ENCODE data around the gene CBX2. TPM values are rescaled to one million over a fixed set of nuclear protein-coding genes. Genes with fewer than 3 reads are reported as not detected.

CBX2 gene
- total RNA-seq, 1 donor: 0.63 TPM

GRCh38 chr17:79806863-79807720 lies 29.1 kb downstream of the CBX2 start:
- no peak for DNase-seq (ENCODE audit: low read depth)
- TF ChIP-seq CTCF (IDR thresholded peaks at IDR 0.05; ENCODE audit: insufficient read depth, low read length): no peak
- H3K4me3 ChIP-seq (ENCODE audit: low read depth, low read length): no peak overlapping the region

- no peak for TF ChIP-seq CTCF (IDR thresholded peaks at IDR 0.05; ENCODE audit: insufficient read depth, low read length)
- H3K4me3 ChIP-seq (ENCODE audit: low read depth, low read length): no peak overlapping the region
- no peak for DNase-seq (ENCODE audit: low read depth)
Measured at GRCh38 chr17:79808763-79809529, 31.0 kb downstream of the CBX2 start.

GRCh38 chr17:79809530-79810129 lies 31.7 kb downstream of the CBX2 start:
- no peak for TF ChIP-seq CTCF (IDR thresholded peaks at IDR 0.05; ENCODE audit: insufficient read depth, low read length)
- H3K4me3 ChIP-seq (ENCODE audit: low read depth, low read length): no peak overlapping the region

GRCh38 chr17:79810130-79811010 lies 32.4 kb downstream of the CBX2 start:
- DNase-seq (ENCODE audit: low read depth): peak; percentile 41
- no peak overlapping the region for H3K4me3 ChIP-seq (ENCODE audit: low read depth, low read length)
- TF ChIP-seq CTCF (IDR thresholded peaks at IDR 0.05; ENCODE audit: insufficient read depth, low read length): no peak

More at GRCh38 chr17:79809530-79810129, 31.7 kb downstream of the CBX2 start:
- DNase-seq (ENCODE audit: low read depth): no peak

GRCh38 chr17:79811011-79811867 lies 33.3 kb downstream of the CBX2 start:
- H3K4me3 ChIP-seq (ENCODE audit: low read depth, low read length): no peak overlapping the region
- no peak for DNase-seq (ENCODE audit: low read depth)

More at GRCh38 chr17:79811011-79811867, 33.3 kb downstream of the CBX2 start:
- TF ChIP-seq CTCF (IDR thresholded peaks at IDR 0.05; ENCODE audit: insufficient read depth, low read length): peak; percentile 46
